CD4-positive, alpha-beta memory T cell (primary cell): ENCODE results near the gene GPC5. TPM values are rescaled to one million over a fixed set of nuclear protein-coding genes. Genes with fewer than 3 reads are reported as not detected.
A peak's percentile ranks its signal among the peaks of the same experiment; 100 is the strongest.
"Not testable (repeated sequence)": the region's sequence is repeated elsewhere in the genome, so short reads cannot be mapped to it uniquely, and the experiment has no call there.

ENCODE experiments used
- CTCF ChIA-PET: fragments of 350-600 bp; sonication (Branson Sonifier 250); formaldehyde crosslinking; loops from one replicate; lab custom pipeline; 2021; ENCODE audit warnings: inconsistent platforms; ENCODE audit not compliant: partially characterized antibody; lab: Charles Lee
- POLR2A ChIA-PET: fragments of 350-600 bp; sonication (Branson Sonifier 250); formaldehyde crosslinking; loops from one replicate; lab custom pipeline; 2021; ENCODE audit not compliant: partially characterized antibody; lab: Charles Lee
- DNase-seq, 5 donors: peaks; one replicate each; pipeline versions ENCODE4 v3.0.0 to v3.0.0-alpha.2; 2020 to 2022; ENCODE audit warnings: mixed read lengths in 1 of 5
- H3K27ac ChIP-seq: one replicate; pipeline ENCODE4 v1.7.0; 2013; ENCODE audit warnings: low read depth, low read length
- H3K27me3 ChIP-seq: 2 replicates; pipeline ENCODE4 v1.7.0; 2013; ENCODE audit warnings: mild to moderate bottlenecking, low read length, moderate library complexity; ENCODE audit not compliant: insufficient read depth
- H3K36me3 ChIP-seq: 2 replicates; pipeline ENCODE4 v1.7.0; 2013; ENCODE audit warnings: mild to moderate bottlenecking, low read length, moderate library complexity; ENCODE audit not compliant: insufficient read depth
- H3K4me1 ChIP-seq: 2 replicates; pipeline ENCODE4 v1.7.0; 2013; ENCODE audit warnings: mild to moderate bottlenecking, low read length, moderate library complexity; ENCODE audit not compliant: insufficient read depth
- H3K4me3 ChIP-seq, 2 donors: one replicate each; pipeline ENCODE4 v1.7.0; 2013; ENCODE audit warnings: low read length in 2 of 2, mild to moderate bottlenecking in 1 of 2
- H3K9me3 ChIP-seq, 2 donors: one replicate each; pipeline ENCODE4 v1.7.0; 2013; ENCODE audit warnings: low read length in 2 of 2, control low read depth in 1 of 2; ENCODE audit not compliant: control insufficient read depth in 1 of 2
- H3K27ac Mint-ChIP-seq, 7 donors: one replicate each; pipeline ENCODE4 v1.8.0; 2020 to 2021; ENCODE audit warnings: mixed read lengths in 7 of 7, mild to moderate bottlenecking in 6 of 7, inconsistent platforms in 3 of 7, moderate library complexity in 3 of 7
- H3K27me3 Mint-ChIP-seq, 2 donors: one replicate each; pipeline ENCODE4 v1.8.0; 2020 to 2021; ENCODE audit warnings: mixed read lengths in 2 of 2
- H3K36me3 Mint-ChIP-seq, 2 donors: one replicate each; pipeline ENCODE4 v1.8.0; 2020 to 2021; ENCODE audit warnings: mixed read lengths in 2 of 2, inconsistent platforms in 1 of 2, mild to moderate bottlenecking in 1 of 2
- H3K4me1 Mint-ChIP-seq, 4 donors: one replicate each; pipeline ENCODE4 v1.8.0; 2020 to 2021; ENCODE audit warnings: mixed read lengths in 4 of 4, mild to moderate bottlenecking in 1 of 4
- H3K4me3 Mint-ChIP-seq, 8 donors: one replicate each; pipeline ENCODE4 v1.8.0; 2020 to 2021; ENCODE audit warnings: mixed read lengths in 8 of 8, mild to moderate bottlenecking in 7 of 8, moderate library complexity in 6 of 8, inconsistent platforms in 3 of 8
- H3K9me3 Mint-ChIP-seq, 8 donors: one replicate each; pipeline ENCODE4 v1.8.0; 2020 to 2021; ENCODE audit warnings: mixed read lengths in 8 of 8, mild to moderate bottlenecking in 5 of 8, inconsistent platforms in 3 of 8, moderate library complexity in 1 of 8
- intact Hi-C: fragments of 100-400 bp; cut with micrococcal nuclease; formaldehyde crosslinking; loops from one replicate; pipeline ENCODE4 v1.15.1; 2023
- polyA plus RNA-seq, 2 donors: library from polyadenylated mRNA; unstranded; fragments of 300-500 nt; fragmentation: Illumina TruSeq; gene quantifications; one replicate each; pipeline ENCODE4 v1.2.3, GENCODE V29; 2021
- total RNA-seq, 2 experiments: library from RNA; stranded (reverse); gene quantifications; one replicate each; pipeline ENCODE4 v1.2.3, GENCODE V29; 2021

The GPC5 gene
- total and polyA plus RNA-seq, 4 experiments from 2014 or later: 0.14 TPM; not detected in 3

- H3K9me3 Mint-ChIP-seq, H3K36me3 ChIP-seq, H3K36me3 Mint-ChIP-seq, H3K4me3 ChIP-seq, H3K4me3 Mint-ChIP-seq, H3K27ac Mint-ChIP-seq, H3K27ac ChIP-seq, H3K27me3 Mint-ChIP-seq, H3K4me1 Mint-ChIP-seq, H3K27me3 ChIP-seq, DNase-seq, intact Hi-C loops, H3K4me1 ChIP-seq, H3K9me3 ChIP-seq, CTCF ChIA-PET, POLR2A ChIA-PET: not testable (repeated sequence)
These were observed 1354.3 kb downstream of the GPC5 start for GRCh38 chr13:92752705-92753104.

- Mint-ChIP-seq H3K27me3 (no peaks in the 10 kb centered on the region), H3K36me3 (no peaks in the 10 kb centered on the region), H3K27ac (no peak overlapping the region), H3K4me3 (no peak overlapping the region), H3K4me1 (no peaks in the 10 kb centered on the region), H3K9me3 (peaks cover 0 to 34% (median 14%) of the 10 kb centered on the region in 8 donors)
- intact Hi-C loops: no loop called here
- Histone ChIP-seq H3K27me3 (no peaks in the 10 kb centered on the region), H3K27ac (no peak overlapping the region), H3K4me1 (no peaks in the 10 kb centered on the region), H3K4me3 (no peak overlapping the region), H3K9me3 (no peaks in the 10 kb centered on the region), H3K36me3 (no peaks in the 10 kb centered on the region)
- ChIA-PET POLR2A (no interaction called here), CTCF (no interaction called here)
- no peak for DNase-seq
These were observed 1363.3 kb downstream of the GPC5 start for GRCh38 chr13:92761710-92762109.

DNA sequence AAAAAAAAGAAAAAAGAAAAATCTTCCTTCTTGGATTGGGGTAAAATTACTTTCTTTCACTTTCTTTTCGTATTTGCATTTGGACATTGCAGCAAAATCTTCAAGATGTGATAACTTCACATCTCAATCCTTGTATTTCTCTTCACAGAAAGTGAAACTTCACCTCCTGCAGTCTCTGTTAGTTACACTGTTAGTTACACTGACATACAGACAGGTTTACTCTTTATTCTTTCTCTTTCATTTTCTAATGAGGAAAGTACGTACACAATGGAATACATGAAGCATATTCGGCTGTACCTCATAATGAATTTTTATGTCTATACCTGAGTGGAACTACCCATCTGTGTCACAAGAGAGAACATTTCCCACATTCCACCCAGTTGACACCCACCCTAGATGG lies 1369.0 kb downstream of the GPC5 start:
- Histone ChIP-seq H3K4me1 (no peaks in the 10 kb centered on the region), H3K9me3 (no peaks in the 10 kb centered on the region), H3K27me3 (no peaks in the 10 kb centered on the region), H3K27ac (no peak overlapping the region), H3K36me3 (no peaks in the 10 kb centered on the region), H3K4me3 (no peak overlapping the region)
- intact Hi-C loops: no loop called here
- H3K4me1 Mint-ChIP-seq: no peaks in the 10 kb centered on the region
- no peak overlapping the region for H3K27ac Mint-ChIP-seq
- H3K9me3 Mint-ChIP-seq: peaks cover 0 to 12% (median 7%) of the 10 kb centered on the region in 8 donors
- no peaks in the 10 kb centered on the region for H3K27me3 Mint-ChIP-seq
- ChIA-PET POLR2A (no interaction called here), CTCF (no interaction called here)
- no peak for DNase-seq
- no peaks in the 10 kb centered on the region for H3K36me3 Mint-ChIP-seq
- peak overlapping the region in 1 of 8 donors; percentile 23 for H3K4me3 Mint-ChIP-seq

DNA sequence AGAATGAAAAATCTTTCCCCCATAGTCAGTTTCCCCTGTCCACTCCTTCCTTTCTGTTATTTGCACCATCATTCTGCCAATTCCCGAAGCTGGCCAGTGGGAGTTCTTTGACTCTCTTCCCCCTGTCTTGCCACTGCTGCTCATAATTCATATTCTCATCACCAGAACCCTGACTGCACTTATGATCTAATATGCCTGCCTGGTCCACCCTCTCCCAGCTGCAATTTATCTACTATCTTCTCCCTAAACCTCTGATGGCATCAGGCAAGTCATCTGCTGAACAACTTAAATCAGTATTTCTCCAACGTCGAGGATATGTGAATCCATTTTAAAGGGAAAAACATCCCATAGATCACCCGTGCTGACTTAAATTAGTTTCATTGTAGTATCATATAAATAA lies 1370.2 kb downstream of the GPC5 start:
- POLR2A ChIA-PET: no interaction called here
- Mint-ChIP-seq H3K27me3 (no peaks in the 10 kb centered on the region), H3K36me3 (no peaks in the 10 kb centered on the region), H3K4me1 (no peaks in the 10 kb centered on the region), H3K27ac (no peak overlapping the region), H3K4me3 (no peak overlapping the region), H3K9me3 (peaks cover 0 to 5% (median 3%) of the 10 kb centered on the region in 8 donors)
- H3K4me3 ChIP-seq: no peak overlapping the region
- H3K27ac ChIP-seq: no peak overlapping the region
- no peaks in the 10 kb centered on the region for H3K9me3 ChIP-seq
- CTCF ChIA-PET: no interaction called here
- intact Hi-C loops: no loop called here
- H3K27me3 ChIP-seq: no peaks in the 10 kb centered on the region
- DNase-seq: no peak
- H3K4me1 ChIP-seq: no peaks in the 10 kb centered on the region
- H3K36me3 ChIP-seq: no peaks in the 10 kb centered on the region

DNA sequence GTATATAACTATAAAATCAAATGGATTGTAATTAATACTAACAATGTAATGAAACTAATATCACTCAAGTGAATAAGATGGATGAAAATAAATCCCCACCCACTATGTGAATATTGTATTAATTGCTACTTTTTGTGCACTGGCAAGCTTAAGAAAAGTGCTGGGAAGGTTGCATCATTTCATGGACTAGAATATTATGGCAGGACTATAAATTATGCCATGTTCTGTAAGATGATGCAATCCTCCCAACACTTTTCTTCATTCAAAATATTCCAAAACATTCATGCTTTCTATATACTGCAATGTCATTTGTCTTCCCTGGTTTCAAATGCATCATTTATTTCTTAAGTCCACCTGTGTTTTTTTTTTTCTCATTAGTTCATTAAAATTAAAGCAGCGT lies 1370.6 kb downstream of the GPC5 start:
- CTCF ChIA-PET: no interaction called here
- Mint-ChIP-seq H3K4me1 (no peaks in the 10 kb centered on the region), H3K4me3 (no peak overlapping the region), H3K27me3 (no peaks in the 10 kb centered on the region), H3K27ac (no peak overlapping the region), H3K9me3 (peaks cover 0 to 7% (median 3%) of the 10 kb centered on the region in 8 donors), H3K36me3 (no peaks in the 10 kb centered on the region)
- H3K4me1 ChIP-seq: no peaks in the 10 kb centered on the region
- DNase-seq: no peak
- no peaks in the 10 kb centered on the region for H3K9me3 ChIP-seq
- no peak overlapping the region for H3K4me3 ChIP-seq
- H3K36me3 ChIP-seq: no peaks in the 10 kb centered on the region
- intact Hi-C loops: no loop called here
- no peak overlapping the region for H3K27ac ChIP-seq
- POLR2A ChIA-PET: no interaction called here
- no peaks in the 10 kb centered on the region for H3K27me3 ChIP-seq

GRCh38 chr13:92775658-92776057 lies 1377.2 kb downstream of the GPC5 start:
- Histone ChIP-seq H3K9me3 (no peaks in the 10 kb centered on the region), H3K27ac (no peak overlapping the region), H3K4me3 (no peak overlapping the region), H3K4me1 (no peaks in the 10 kb centered on the region), H3K27me3 (no peaks in the 10 kb centered on the region), H3K36me3 (no peaks in the 10 kb centered on the region)
- CTCF ChIA-PET: no interaction called here
- no peak for DNase-seq
- Mint-ChIP-seq H3K4me1 (no peaks in the 10 kb centered on the region), H3K9me3 (peaks cover 0 to 5% (median 2%) of the 10 kb centered on the region in 8 donors), H3K27ac (no peak overlapping the region), H3K36me3 (no peaks in the 10 kb centered on the region), H3K4me3 (no peak overlapping the region), H3K27me3 (no peaks in the 10 kb centered on the region)
- POLR2A ChIA-PET: no interaction called here
- intact Hi-C loops: no loop called here

DNA sequence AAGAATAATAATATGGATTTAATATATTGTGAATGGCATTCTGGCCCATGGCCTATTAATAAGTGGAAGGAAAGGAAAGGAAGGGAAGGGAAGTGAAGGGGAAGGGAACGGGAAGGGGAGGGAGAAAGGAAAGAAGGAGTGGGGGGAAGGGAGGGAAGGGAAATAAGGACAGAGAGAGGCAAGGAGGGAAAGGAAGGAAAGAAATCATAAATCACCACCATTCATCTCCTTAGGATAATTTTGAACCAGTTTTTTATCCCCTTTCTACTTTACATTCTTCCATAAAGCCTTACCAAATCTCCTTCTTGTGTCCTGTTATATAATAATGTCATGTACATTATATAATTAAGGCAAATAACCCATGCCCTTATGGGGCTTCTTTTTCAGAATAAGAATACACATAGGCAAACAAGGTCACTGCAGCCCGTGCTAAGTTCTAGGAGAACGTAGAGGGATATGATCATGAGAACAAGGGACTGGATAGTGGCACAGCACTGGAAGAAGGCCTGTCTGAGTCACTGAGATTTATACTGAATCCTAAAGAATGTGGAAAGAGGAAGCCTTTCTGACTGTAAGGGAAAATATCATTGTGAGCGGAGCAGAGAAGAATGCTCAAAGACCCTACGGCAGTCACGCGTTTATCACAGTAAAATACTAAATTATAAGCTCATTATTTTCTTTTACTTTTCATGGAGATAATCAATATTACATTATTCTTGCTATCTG lies 1383.7 kb downstream of the GPC5 start:
- Mint-ChIP-seq H3K27ac (no peak overlapping the region), H3K4me1 (no peaks in the 10 kb centered on the region), H3K27me3 (no peaks in the 10 kb centered on the region), H3K9me3 (peaks cover 0 to 4% (median 0%) of the 10 kb centered on the region in 8 donors), H3K4me3 (no peak overlapping the region), H3K36me3 (no peaks in the 10 kb centered on the region)
- H3K27me3 ChIP-seq: no peaks in the 10 kb centered on the region
- no peaks in the 10 kb centered on the region for H3K36me3 ChIP-seq
- H3K27ac ChIP-seq: no peak overlapping the region
- H3K4me3 ChIP-seq: no peak overlapping the region
- ChIA-PET CTCF (no interaction called here), POLR2A (no interaction called here)
- H3K9me3 ChIP-seq: no peaks in the 10 kb centered on the region
- intact Hi-C loops: no loop called here
- H3K4me1 ChIP-seq: no peaks in the 10 kb centered on the region
- no peak for DNase-seq
